Right forelimb (tissue), 1 donor: ENCODE measurements around the gene LTBP1.
"Not testable (repeated sequence)": the region's sequence is repeated elsewhere in the genome, so short reads cannot be mapped to it uniquely, and the experiment has no call there.

Experiments used
- DNase-seq: peaks from one replicate; pipeline ENCODE4 v3.0.0-alpha.2; 2018

Gene LTBP1

DNA sequence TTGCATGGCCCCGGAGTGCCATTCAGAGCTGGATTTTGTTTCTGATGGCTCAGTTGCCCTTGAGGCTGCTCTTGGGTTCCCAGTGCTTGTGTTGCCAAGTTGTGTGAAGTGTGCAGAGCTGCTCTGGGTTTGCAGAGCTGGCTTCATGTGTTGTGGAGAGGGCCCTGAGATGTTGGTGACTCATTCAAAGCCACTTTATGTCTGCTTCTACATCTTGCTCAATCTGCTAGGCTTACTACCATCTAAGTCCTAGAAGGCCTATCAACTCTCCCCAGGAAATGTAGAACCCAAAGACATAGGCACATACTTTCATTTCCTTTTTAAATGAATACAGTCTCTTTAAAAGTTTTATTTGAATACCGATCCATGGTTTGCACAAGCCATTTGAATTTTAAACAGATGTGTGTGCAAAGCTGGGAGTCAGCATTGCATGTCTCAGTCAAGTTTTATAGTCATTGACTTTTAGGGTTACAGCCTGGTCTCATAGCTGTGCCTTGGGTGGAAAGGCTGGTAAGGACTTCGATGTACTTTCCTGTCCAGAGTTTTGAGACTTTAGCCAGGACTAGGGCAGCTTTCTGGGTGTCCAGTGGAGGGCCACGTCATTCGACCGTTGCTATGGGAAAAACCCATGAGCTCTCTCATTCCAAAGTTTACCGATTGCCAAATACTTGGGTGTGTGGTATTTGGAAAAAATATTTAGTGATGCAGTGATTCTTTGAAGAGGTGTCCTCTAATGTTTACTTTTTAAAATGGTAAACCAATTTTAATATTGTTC, 105.0 kb downstream of the LTBP1 start:
- no peak for DNase-seq

DNA sequence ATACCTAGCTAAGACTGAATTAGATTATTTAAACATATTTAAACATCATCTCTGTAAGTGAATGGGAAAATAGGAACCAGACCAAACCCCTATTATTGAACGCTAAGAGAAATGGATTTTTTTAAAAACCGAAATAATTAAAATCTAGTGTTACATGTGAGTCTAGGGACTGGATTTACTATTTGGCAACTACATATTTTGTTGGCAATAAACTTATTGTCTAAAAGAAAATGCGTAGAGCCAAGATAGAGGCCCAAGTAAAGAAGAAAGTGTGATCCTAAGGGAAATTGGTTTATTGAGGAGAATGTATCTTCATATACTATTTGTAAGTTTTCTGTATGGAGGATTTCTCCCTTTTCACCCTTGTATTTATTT, 105.6 kb downstream of the LTBP1 start:
- DNase-seq, result no peak

DNA sequence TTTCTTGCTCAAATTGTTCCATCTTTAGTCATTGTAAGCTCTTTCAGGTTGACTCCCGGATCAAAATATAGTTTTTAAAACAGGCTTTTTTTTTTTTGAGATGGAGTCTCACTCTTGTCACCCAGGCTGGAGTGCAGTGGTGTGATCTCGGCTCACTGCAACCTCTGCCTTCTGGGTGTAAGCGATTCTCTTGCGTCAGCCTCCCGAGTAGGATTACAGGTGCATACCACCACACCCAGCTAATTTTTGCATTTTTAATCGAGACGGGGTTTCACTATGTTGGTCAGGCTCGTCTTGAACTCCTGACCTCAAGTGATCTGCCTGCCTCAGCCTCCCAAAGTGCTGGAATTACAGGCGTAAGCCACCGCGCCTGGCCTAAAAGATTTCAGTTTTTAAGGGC, 106.0 kb downstream of the LTBP1 start:
- not testable (repeated sequence) for DNase-seq

DNA sequence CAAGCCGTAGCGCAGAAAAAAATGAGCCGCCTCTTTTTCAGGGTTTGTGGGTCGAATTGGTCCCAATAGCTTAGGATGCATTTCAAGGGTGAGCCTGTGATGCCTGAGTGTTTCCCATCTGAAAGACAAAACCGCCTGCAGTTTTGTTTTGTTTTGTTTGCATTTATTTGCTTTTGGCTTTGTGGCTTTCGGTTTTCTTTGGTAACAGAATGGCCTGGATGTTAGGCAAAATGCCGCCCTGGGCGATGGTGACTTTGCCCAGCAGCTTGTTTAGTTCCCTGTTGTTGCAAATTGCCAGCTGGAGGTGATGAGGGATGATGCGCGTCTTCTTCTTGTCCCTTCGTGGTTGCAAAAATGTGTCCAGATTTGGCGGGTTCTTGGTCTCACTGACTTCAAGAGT, 109.4 kb downstream of the LTBP1 start:
- no peak for DNase-seq

DNA sequence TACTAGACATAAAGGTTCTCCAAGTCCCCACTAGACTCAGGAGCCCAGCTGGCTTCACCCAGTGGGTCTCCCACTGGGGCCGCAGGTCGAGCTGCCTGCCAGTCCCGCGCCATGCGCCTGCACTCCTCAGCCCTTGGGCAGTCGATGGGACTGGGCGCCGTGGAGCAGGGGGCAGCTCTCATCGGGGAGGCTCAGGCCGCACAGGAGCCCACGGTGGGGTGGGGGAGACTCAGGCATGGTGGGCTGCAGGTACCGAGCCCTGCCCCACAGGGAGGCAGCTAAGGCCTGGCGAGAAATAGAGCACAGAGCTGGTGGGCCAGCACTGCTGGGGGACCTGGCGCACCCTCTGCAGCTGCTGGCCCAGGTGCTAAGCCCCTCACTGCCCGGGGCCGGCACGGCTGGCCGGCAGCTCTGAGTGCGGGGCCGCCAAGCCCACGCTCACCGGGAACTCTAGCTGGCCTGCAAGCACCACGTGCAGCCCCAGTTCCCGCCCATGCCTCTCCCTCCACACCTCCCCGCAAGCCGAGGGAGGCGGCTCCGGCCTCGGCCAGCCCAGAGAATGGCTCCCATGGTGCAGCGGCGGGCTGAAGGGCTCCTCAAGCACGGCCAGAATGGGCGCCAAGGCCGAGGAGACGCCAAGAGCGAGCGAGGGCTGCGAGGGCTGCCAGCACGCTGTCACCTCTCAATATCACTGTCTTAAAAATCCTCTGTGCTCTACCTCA, 110.7 kb downstream of the LTBP1 start:
- DNase-seq, result not testable (repeated sequence)

DNA sequence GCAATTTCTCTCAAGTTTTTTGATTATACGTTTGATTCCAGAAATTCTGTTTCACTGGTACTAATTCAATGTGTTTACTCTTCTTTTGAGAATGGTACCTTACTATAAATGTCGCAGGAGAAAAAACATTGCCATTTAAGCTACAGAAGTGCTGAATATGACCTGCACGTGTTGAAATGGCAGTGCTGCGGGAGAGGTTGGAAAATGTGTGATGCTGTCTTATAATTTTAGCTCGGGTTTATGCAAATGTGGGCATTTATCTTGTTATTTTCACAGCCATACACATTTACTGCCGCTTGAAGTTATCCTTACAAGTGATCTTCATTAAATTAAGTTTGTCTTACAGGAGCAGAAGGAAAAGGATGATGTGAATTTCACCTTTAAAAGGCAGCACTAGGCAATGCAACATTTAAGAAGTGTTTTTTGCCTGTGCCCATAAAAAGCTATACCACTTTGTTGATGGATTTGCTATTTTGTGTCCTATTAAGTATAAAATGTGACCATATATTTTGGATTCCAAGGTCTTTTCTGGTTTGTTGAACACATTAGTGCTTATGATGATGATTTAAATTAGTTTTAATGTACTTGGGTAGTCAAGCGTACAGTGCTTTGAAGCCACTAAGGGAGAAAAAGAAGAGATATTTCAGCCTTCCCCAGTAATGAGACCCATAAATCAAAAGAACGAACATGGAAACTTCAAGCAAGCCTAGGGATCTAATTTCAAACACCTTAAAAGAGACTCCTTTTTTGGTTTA, 112.1 kb downstream of the LTBP1 start:
- no peak for DNase-seq

DNA sequence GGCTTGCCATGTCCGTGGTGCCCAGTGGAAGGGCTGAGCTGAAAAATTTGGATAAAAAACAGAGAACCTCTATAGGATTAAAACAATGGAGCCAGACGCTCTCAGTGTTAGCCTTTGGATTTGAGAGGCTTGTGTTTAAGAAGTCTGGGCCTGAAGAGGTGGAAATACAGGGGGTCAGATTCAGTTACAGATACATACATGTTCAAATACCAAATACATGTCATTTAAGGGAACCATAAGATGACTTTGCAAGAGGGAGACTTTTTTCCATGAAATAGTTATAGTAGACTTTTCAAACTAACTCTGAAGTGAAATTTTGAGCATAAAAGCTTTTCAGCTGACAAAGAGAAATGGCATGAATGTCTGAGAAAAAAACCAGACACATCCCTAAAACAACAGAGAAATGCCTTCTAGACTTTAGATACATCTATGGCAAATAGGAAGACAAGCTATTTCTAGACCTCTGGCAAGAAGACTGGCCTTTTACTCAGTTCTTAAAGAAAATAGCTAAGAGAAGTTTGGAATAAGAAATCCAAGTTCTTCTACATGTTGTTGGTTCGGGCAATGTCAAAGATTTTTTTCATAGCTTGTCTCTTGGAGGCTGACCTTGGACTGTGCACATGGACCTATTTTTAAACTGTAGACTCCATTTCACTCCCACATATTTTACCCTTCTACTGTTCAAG, 112.9 kb downstream of the LTBP1 start:
- DNase-seq, result no peak

DNA sequence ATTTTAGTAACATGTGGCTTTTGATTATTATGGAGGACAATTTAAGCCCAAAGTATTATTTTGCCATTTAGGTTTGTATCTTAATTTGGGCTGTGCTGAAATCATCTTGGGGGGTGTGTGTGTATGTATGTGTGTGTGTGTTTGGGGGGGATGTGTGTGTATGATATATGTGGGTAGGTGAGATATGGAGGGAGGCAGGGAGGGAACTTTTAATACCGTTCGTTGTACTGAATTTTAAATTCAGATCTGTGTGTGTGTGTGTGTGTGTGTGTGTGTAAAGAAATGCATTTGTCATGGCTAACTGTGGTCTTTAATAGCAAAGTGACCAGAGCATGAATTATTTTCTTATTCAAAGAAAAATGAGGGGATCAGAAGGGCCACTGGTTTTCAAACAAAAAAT, 113.7 kb downstream of the LTBP1 start:
- DNase-seq, result no peak

DNA sequence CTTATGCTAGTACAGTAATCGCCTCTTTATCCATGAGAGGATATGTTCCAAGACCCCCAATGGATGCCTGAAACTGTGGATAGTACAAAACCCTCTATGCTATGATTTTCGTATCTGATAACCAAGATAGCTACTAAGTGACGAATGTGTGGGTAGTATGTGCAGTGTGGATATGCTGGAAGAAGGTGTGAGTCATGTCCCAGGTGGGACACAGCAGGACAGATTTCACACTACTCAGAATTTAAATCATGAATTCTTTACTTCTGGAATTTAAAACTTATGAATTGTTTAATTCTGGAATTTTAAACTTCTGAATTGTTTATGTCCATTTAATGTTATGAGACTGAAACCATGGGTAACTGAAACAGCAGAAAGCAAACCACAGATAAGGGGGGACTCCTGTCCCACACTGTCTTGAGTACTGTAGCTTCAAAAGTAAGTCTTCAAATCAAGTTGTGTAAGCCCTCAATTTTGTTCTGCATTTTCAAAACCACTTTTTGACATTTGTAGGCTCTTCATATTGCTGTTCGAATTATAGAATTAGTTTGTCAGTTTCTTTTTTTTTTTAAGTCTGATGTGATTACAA, 116.0 kb downstream of the LTBP1 start:
- DNase-seq, result no peak

DNA sequence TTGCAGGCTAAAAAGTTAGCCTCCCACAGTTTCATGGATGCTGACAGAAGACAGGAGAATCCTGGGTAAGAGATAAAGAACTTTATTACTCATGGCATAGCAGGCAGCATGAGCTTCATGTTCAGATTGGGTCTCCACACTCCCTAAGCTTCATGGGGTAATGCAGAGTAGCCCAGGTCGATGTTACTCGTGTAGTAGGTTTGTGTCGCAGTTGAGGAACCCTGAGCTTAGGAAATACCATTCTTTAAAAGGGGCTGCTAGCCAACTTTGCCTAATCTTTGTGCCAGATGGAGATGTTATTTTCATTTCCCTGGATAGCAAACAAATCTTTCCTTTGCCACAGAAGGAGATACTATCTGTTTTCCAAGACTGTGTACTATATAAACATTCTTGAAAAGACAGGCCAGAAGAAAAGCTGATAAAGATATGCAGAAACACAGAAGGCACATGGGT, 117.6 kb downstream of the LTBP1 start:
- DNase-seq, result no peak

DNA sequence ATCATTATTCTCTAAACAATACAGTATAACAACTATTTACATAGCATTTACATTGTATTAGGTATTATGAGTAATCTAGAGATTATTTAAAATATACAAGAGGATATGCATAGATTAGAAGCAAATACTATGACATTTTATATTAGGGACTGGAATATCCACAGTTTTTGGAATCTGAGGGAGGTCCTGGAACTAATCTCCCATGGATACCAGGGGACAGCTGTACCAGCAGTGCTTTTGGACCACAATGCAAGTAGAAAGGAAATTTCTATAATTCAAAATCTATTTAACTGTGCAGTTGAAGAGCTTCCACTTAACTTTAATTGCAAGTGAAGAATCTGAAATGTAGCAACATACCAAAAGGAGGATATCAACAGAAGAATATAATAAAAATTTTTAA, 120.8 kb downstream of the LTBP1 start:
- DNase-seq, result no peak

DNA sequence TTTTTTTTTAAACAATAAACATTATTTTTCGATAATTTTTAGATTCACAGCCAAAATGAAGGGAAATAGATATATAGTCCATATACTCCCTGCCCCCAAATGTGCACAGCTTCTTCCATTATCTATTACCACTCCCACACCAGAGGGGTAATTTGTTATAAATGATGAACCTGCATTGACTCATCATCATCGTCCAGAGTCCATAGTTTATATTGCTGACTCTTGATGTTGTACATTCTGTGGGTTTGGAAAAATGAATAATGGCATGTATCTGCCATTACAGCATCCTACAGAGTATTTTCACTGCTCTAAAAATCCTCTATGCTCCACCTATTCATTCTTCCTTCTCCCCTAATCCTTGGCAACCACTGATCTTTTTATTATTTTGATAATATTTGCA, 121.5 kb downstream of the LTBP1 start:
- no peak for DNase-seq

DNA sequence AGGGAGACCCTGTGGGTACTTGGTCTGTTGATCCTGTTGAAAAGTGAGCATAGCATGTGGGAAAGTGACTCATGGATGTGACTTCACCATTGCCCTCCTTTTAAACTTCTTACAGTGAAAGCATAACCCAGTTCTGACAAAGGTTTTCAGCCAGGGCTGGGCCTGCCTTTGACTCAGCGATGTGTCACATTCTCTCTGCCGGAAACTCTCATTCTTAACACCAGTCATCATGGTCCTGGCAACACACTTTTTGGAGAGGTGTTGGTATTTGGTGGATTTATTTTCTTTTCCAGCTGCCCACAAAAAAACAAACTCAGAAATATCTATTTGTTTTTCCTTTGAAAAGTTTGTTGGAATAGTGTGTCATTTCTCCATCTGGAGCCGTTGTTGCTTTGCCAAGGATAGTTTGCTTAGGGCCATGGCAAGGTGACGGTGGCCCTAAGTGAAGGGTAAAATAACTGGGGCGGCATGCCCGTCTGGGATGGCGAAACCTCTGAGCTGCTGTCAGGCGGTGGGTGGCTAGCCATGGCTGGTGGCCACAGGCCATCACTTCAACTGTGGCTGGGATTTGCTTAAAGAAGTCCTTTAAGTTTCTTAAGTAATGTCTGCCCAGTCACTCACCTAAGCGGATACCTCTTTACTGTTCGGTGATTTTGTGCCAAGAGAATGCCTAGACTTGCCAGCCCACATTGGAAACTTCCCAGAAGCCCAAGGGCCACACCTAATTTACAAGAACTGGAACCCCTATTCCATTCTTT, 123.3 kb downstream of the LTBP1 start:
- no peak for DNase-seq

DNA sequence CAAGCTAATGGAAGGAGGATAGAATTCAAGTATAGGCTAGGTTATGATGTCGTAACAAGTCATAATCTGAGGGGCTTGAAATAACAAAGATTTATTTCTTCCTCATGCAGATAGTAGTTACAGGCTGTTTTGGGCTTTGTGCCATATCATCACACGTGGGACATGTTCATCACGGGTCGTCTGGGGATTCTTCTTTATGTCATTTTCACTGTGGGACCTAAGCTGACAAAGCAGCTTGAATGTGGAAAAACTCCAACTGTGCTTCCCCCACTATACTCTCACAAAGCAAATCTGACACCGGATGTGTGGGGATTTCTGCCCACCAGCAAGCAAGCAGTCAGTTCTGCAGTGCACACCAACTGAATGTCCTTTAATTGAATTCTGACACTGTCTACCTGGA, 124.8 kb downstream of the LTBP1 start:
- DNase-seq, result no peak

DNA sequence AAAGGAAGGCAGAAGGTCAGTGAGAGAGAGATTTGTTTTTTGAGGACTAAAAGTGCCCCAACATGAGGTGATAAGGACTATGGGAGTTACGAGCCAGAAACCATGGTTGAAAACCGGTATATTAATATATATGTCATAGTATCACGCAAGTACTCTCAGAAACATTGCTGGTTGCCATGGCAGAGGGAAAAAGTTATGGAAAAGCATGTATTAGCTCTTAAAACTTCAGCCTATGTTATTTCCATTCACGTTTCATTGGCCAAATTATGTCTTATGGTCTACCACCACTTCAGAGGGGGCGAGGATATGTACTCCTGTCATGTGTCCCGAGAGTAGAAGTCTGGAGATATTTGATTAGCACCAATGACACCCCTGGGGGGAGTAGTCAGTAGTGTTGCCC, 125.9 kb downstream of the LTBP1 start:
- no peak for DNase-seq

DNA sequence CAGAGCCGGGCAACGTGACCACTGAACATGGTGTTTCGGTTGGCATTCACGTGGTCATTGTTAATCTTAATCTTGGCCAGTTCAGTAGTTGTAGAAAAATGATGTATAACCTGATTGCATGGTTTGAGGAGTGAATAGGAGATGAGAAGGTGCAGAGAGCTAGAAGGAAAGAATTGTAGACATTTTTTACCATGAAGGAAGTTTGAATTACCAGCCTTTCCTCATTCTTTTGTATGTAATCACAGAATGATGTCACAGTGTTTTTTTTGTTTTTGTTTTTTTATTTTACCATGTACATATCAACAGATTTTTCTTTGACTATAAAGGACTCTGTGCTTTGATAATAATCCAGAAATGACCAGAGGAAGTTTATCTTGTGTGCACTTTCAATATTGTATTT, 126.3 kb downstream of the LTBP1 start:
- DNase-seq, result no peak

DNA sequence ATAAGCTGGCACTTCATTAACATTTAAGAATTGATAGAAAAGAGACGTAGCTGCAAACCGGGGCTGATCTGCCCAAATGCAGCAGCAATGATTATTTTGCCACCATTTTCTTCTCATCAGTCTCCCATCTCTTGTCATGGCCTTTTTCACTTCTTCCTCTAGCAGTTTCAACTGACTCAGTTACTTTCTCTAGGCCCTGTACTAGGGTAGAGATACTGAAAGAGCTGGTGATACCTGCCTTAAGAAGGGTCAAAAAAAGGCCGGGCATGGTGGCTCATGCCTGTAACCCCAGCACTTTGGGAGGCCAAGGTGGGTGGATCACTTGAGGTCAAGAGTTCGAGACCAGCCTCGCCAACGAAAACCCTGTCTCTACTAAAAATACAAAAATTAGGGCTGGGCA, 127.4 kb downstream of the LTBP1 start:
- no peak for DNase-seq

DNA sequence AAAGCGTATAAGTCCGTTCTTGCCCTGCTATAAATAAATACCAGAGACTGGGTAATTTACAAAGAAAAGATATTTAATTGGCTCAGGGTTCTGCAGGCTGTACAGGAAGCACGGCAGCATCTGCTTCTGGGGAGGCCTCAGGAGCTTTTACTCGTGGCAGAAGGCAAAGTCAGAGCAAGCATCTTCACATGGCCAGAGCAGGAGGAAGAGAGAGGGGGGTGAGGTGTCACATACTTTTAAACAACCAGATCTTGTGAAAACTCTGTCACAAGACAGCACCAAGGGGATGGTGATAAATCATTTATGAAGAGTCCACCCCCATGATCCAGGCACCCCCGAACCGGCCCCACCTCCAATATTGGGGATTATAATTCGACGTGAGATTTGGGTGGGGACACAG, 130.6 kb downstream of the LTBP1 start:
- no peak for DNase-seq

DNA sequence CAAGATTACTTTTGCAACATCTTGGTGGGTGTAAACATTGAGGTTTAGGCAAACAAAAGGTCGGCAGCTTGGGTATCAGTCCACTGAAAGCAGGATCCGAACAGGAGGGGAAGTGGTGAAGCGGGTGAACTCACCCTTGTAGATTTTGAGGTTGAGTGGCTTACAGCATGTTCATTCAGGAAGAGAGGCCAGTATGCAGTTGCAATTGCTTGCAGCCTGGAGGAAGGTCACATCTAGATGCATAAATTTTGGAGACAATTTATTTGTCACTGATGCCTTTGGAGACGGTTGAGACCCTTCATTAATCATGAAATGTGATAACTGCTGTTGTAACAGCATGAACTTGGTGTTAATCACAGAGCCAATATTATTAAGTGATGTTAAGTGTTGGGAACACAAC, 131.1 kb downstream of the LTBP1 start:
- DNase-seq, result no peak

DNA sequence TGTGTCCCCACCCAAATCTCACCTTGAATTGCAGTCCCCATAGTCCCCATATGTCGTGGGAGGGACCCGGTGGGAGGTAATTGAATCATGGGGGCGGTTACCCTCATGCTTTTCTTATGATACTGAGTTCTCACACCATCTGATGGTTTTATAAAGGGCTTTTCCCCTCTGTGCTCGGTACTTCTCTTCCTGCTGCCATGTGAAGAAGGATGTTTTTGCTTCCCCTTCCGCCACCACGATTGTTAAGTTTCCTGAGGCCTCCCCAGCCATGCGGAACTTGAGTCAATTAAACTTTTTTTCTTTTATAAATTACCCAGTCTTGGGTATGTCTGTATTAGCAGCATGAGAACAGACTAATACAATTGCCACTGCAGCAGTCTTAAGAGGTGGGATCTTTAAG, 134.9 kb downstream of the LTBP1 start:
- no peak for DNase-seq

DNA sequence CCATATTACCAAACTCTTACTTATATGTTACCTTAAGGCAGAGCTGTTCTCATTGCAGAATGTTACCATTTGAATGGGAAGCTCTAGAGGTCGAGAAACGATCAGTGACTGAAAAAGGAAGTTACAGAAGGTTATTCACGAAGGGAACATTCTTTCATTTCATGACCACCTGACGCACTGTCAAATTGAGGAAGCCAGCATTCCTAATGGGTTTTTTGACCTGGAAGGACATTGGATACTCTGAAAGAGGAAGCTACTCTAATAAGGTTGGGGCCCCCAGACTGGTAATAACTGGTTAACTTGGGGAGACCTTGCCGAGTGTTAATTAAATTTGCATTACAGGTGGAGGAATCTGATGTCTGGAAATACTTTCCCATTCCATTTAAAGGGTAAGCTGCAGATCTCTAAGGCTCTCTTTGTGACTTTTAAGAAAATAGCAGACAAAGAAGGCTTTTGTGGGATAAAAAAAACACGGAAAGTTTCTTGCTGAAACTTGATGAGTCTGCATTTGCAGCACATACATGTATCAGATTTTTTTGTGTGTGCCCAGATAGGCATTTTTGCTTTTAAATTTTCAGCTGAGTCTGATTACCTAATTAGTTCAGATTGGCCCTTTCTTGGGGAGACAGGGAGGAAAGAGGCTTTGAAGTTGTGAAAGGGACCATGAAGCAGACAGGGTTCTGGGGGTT, 137.1 kb downstream of the LTBP1 start:
- DNase-seq, result no peak
